Fibroblast of lung (primary cell): ENCODE results near the gene CFAP92.

Source experiments
- CTCF ChIP-seq, 2 donors: IDR thresholded peaks in 1 of 2; conservative IDR thresholded peaks in 1 of 2; 1 replicate in 1 of 2; 2 replicates in 1 of 2; pipeline ENCODE4 v1.5.1; 2011 to 2012; ENCODE audit warnings: low read length in 2 of 2, control low read depth in 1 of 2, inconsistent platforms in 1 of 2, low read depth in 1 of 2, mild to moderate bottlenecking in 1 of 2
- EZH2 ChIP-seq: IDR thresholded peaks from 2 replicates; pipeline ENCODE4 v1.5.1; 2012; ENCODE audit warnings: low read length, control low read depth, mild to moderate bottlenecking; ENCODE audit errors: missing control alignments

- TF ChIP-seq CTCF (conservative IDR thresholded peaks at IDR 0.05 in 1 of 2, IDR thresholded peaks at IDR 0.05 in 1 of 2; ENCODE audit: low read depth in 1 of 2, low read length in 2 of 2) (no peak), EZH2 (no peak)
Observed at GRCh38 chr3:128911911-128912310, 82.0 kb downstream of the CFAP92 start.
